Measurements from ENCODE around the gene SYNGR2. TPM values are rescaled to one million over a fixed set of nuclear protein-coding genes. Genes with fewer than 3 reads are reported as not detected.

Gene SYNGR2
- total RNA-seq, 4 donors from 2014 or later: 47.9 to 83.8 (median 70.7) TPM

GRCh38 chr17:78172249-78173051, 4.1 kb downstream of the SYNGR2 start:
- Histone ChIP-seq H3K4me3 (replicated peaks in 1 of 3) (no peak overlapping the region), H3K9me3 (no peaks in the 10 kb centered on the region), H3K36me3 (peaks cover 0 to 17% of the 10 kb centered on the region in 2 donors), H3K27ac (peak overlapping the region in 1 of 3 donors; percentile 74), H3K4me1 (peaks cover 26 to 51% of the 10 kb centered on the region in 2 donors), H3K27me3 (no peaks in the 10 kb centered on the region)
- no peak for TF ChIP-seq POLR2A (IDR thresholded peaks at IDR 0.05)
- TF ChIP-seq CTCF (IDR thresholded peaks at IDR 0.05): no peak
- no peak for DNase-seq
- WGBS, 2 donors: 62 to 73% methylated on average over 11 to 18 of the region's 19 CpGs
- intact Hi-C loops (cut with DNase I): loop anchor here (5.0 kb wide), 1 partner anchor 45 kb away; the partner anchor contains the start of gene TMC6

- DNase-seq: no peak
- Histone ChIP-seq H3K9me3 (no peaks in the 10 kb centered on the region), H3K4me1 (peaks cover 23 to 47% of the 10 kb centered on the region in 2 donors), H3K36me3 (peaks cover 0 to 17% of the 10 kb centered on the region in 2 donors), H3K4me3 (replicated peaks in 1 of 3) (no peak overlapping the region), H3K27me3 (no peaks in the 10 kb centered on the region), H3K27ac (peak overlapping the region in 1 of 3 donors; percentile 74)
- intact Hi-C loops (cut with DNase I): loop anchor here (5.0 kb wide), 1 partner anchor 46 kb away; the partner anchor contains the start of gene TMC6
- 82 to 85% methylated on average over 9 to 11 of the region's 11 CpGs for WGBS, 2 donors
- TF ChIP-seq POLR2A (IDR thresholded peaks at IDR 0.05) (no peak), CTCF (IDR thresholded peaks at IDR 0.05) (no peak)
These were observed 4.8 kb downstream of the SYNGR2 start for GRCh38 chr17:78173097-78173715.

DNA sequence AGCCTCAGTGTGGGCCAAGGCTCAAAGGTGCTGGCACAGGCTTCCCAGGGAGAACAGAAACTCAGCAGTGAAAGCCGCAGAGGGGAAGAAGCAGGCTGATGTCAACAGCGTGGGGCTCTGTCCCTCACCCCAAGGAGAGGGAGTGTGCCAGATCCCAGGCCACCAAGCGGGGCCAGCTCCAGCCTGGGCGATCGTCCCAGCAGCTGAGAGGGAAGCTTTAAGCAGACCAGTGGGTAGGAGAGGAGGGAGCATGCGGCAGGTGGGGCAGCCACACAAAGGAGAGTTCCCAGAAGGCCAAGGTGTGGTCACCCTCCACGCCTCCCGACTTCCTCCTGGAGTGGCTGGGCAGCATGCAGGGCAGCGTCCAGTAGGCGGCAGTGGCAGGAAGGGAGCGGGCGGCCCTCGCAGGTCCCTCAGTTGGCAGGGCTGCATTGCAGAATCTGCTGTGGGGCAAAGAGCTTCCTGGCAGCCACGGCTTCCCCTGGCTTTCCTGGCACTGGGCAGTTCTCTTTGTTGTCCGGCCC, 6.0 kb downstream of the SYNGR2 start:
- Histone ChIP-seq H3K4me1 (peaks cover 23 to 46% of the 10 kb centered on the region in 2 donors), H3K36me3 (peaks cover 0 to 17% of the 10 kb centered on the region in 2 donors), H3K27ac (peak overlapping the region; percentile 68 to 75 (median 74)), H3K9me3 (no peaks in the 10 kb centered on the region), H3K27me3 (no peaks in the 10 kb centered on the region), H3K4me3 (replicated peaks in 1 of 3) (no peak overlapping the region)
- peak; percentile 95 for DNase-seq
- TF ChIP-seq POLR2A (IDR thresholded peaks at IDR 0.05) (peak in 1 of 2 donors; percentile 46), CTCF (IDR thresholded peaks at IDR 0.05) (peak in 5 of 6 experiments; percentile 21 to 92 (median 80))
- 32% methylated on average over 8 to 10 of the region's 15 CpGs for WGBS, 2 donors
- intact Hi-C loops (cut with DNase I): loop anchor here (2.0 to 5.0 kb wide), 2 partner anchors 47 to 62 kb away; partner anchors contain the start of gene TMC6

DNA sequence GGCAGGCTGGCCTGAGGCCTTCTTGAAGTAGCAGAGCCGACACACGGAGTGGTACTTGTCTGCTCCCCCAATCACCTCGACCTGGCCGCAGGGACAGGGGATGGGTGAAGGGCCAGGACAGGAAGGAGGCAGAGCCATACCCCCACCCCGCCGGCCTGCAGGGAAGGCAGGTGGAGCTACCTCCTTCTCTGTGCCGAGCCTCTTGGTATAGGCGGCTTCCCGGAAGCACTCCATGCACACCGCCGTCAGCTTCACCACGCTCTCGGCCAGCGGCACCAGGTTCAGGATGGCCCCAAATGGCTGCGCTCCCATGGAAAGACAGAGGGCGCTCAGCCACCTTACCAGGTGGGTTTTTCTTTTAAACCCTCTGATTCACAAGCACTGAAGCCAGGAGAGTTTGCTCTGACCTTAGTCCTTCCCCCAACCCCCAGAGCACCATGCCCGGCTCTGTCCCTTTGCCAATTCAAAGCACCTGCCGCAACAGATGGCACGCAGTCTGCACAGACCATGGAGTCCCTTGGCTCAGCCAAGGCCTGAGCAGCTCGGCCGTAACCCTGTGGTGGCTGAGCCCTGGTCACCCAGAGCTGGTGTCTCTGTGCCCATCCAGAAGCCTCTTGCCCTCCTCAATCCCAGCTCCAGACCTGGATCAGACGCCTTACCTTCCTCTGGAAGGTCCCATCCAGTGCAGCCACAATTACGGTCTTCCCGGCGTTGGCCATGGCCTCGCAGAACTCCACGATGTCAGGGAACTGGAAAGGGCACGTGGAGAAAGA, 6.7 kb downstream of the SYNGR2 start:
- H3K27ac ChIP-seq: peak overlapping the region; percentile 68 to 75 (median 74)
- intact Hi-C loops (cut with DNase I): loop anchor here (2.0 to 5.0 kb wide), 3 partner anchors 48 to 72 kb away; partner anchors contain the start of gene TMC6
- H3K9me3 ChIP-seq: no peaks in the 10 kb centered on the region
- no peak overlapping the region for H3K4me3 ChIP-seq (replicated peaks in 1 of 3)
- no peaks in the 10 kb centered on the region for H3K27me3 ChIP-seq
- peaks cover 19 to 39% of the 10 kb centered on the region in 2 donors for H3K4me1 ChIP-seq
- H3K36me3 ChIP-seq: peaks cover 0 to 17% of the 10 kb centered on the region in 2 donors
- TF ChIP-seq CTCF (IDR thresholded peaks at IDR 0.05) (peak in 1 of 6 experiments; percentile 5), POLR2A (IDR thresholded peaks at IDR 0.05) (no peak)
- 54 to 69% methylated on average over 18 to 22 of the region's 28 CpGs for WGBS, 2 donors
- DNase-seq: peak in 1 of 2 donors; percentile 60

Measured in thyroid gland (tissue), 4 donors.